NB4 (cell line): ENCODE measurements around the gene EHMT2.
"Not testable (repeated sequence)": the region's sequence is repeated elsewhere in the genome, so short reads cannot be mapped to it uniquely, and the experiment has no call there.

ENCODE experiments used
- DNase-seq: peaks from one replicate; pipeline ENCODE4 v3.0.0; 2010; ENCODE audit warnings: low read depth
- H3K4me3 ChIP-seq: one replicate; pipeline ENCODE4 v1.5.1; 2011; ENCODE audit warnings: mild to moderate bottlenecking, low read depth, low read length, moderate library complexity
- CTCF ChIP-seq: IDR thresholded peaks from one replicate; pipeline ENCODE4 v1.5.1; 2012; ENCODE audit warnings: low read depth, low read length
- MYC ChIP-seq: IDR thresholded peaks from 2 replicates; pipeline ENCODE4 v1.6.1; 2011; ENCODE audit warnings: low read depth, low read length
- POLR2A ChIP-seq: IDR thresholded peaks from 2 replicates; pipeline ENCODE4 v1.6.1; 2011; ENCODE audit warnings: mild to moderate bottlenecking; ENCODE audit not compliant: insufficient read length; ENCODE audit errors: extremely low read depth
- TF ChIP-seq, protein P1 (sequence below): IDR thresholded peaks from 2 replicates; pipeline ENCODE4 v1.6.1; 2011; ENCODE audit warnings: low read depth, low read length

The EHMT2 gene

DNA sequence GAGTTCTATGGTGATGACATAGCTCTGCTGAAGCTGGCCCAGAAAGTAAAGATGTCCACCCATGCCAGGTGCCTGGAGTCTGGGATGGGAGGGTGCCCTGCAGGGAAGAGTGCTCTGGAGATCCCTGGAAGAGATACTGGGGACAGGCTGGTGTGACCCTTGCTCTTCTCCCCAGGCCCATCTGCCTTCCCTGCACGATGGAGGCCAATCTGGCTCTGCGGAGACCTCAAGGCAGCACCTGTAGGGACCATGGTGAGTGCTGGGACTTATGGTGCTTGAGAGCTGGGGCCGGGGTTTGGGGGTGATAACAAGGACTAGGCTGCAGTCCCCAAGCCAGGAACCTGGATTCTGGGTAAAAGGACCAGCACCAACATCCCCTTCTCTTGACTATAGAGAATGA lies 46.2 kb upstream of the EHMT2 start:
- TF ChIP-seq MYC, result no peak
- no peak for TF ChIP-seq POLR2A
- no peak for TF ChIP-seq CTCF
- TF ChIP-seq, protein P1, sequence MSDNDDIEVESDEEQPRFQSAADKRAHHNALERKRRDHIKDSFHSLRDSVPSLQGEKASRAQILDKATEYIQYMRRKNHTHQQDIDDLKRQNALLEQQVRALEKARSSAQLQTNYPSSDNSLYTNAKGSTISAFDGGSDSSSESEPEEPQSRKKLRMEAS, result no peak

GRCh38 chr6:31940256-31940664 lies 42.8 kb upstream of the EHMT2 start:
- no peak for DNase-seq
- TF ChIP-seq, protein P1, result no peak
- TF ChIP-seq MYC (no peak), CTCF (no peak), POLR2A (no peak)
- no peak overlapping the region for H3K4me3 ChIP-seq

More for the DNA sequence above, 46.2 kb upstream of the EHMT2 start:
- DNase-seq, result no peak
- no peak overlapping the region for H3K4me3 ChIP-seq

- H3K4me3 ChIP-seq, result no peak overlapping the region
- TF ChIP-seq, protein P1, result no peak
- TF ChIP-seq POLR2A, result no peak
- TF ChIP-seq MYC, result no peak
- no peak for TF ChIP-seq CTCF
- DNase-seq, result no peak
Observed at GRCh38 chr6:31935823-31936222, 38.3 kb upstream of the EHMT2 start.

DNA sequence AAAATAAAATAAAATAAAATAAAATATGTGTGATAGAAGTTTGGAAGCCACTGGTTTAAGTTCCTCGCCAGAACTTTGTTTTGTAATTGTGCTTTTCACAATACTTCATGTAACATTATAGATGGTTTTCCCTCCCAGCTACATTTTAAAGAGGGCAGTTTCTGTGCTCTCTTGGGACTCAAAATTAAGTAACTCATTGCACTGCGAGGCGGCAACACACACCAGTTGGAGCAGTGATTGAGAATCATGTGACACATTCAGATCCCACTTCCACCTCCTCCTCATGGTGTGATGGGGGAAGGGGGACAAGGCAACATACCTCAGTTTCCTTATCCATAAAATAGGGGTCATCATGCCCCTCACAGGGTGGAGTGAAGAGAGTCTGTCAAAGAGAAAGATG lies 37.5 kb upstream of the EHMT2 start:
- H3K4me3 ChIP-seq, result no peak overlapping the region
- TF ChIP-seq POLR2A (no peak), CTCF (no peak)
- TF ChIP-seq, protein P1, result no peak
- peak; percentile 28 for DNase-seq

DNA sequence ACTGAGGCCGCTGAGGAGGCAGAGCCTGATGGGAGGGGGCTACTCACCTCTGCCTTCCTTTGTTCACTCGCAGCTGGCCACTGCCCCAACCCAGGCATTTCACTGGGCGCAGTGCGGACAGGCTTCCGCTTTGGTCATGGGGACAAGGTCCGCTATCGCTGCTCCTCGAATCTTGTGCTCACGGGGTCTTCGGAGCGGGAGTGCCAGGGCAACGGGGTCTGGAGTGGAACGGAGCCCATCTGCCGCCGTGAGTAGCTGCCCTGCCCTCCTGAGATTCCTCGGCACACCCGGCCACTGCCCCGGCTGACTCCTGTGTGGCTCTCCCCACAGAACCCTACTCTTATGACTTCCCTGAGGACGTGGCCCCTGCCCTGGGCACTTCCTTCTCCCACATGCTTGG lies 36.0 kb upstream of the EHMT2 start:
- no peak for DNase-seq
- TF ChIP-seq POLR2A (no peak), MYC (no peak)
- no peak overlapping the region for H3K4me3 ChIP-seq

DNA sequence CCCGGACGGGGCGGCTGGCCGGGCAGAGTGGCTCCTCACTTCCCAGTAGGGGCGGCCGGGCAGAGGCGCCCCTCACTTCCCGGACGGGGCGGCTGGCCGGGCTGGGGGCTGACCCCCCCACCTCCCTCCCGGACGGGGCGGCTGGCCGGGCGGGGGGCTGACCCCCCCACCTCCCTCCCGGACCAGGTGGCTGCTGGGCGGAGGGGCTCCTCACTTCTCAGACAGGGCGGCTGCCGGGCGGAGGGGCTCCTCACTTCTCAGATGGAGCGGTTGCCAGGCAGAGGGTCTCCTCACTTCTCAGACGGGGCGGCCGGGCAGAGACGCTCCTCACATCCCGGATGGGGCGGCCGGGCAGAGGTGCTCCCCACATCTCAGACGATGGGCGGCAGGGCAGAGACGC lies 34.6 kb upstream of the EHMT2 start:
- not testable (repeated sequence) for DNase-seq, H3K4me3 ChIP-seq

DNA sequence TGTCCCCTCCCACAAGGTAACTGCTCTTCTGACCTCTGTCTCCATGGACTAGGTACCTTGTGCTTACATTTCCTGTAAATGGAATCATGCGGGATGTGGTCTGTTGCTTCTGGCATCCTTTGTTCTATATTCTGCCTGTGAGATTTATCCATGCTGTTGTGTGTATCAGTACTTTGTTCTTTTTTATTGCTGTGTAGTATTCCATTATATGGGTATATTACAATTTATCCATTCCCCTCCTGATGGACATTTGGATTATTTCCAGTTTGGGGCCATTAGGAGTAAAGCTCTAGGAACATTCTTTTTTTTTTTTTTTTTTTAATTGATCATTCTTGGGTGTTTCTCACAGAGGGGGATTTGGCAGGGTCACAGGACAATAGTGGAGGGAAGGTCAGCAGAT lies 33.5 kb upstream of the EHMT2 start:
- DNase-seq, result no peak
- TF ChIP-seq MYC, result no peak
- no peak for TF ChIP-seq POLR2A
- TF ChIP-seq CTCF, result no peak
- TF ChIP-seq, protein P1, result no peak
- no peak overlapping the region for H3K4me3 ChIP-seq
